ENCODE measurements around the gene TBL1X. TPM values are rescaled to one million over a fixed set of nuclear protein-coding genes. Genes with fewer than 3 reads are reported as not detected.
A peak's percentile ranks its signal among the peaks of the same experiment; 100 is the strongest.

Gene TBL1X
- total RNA-seq, 4 donors from 2014 or later, result 14.8 to 31.7 (median 16.8) TPM

GRCh38 chrX:9528498-9528897 lies 63.6 kb downstream of the TBL1X start:
- intact Hi-C loops (cut with DNase I; ENCODE audit: low total_unique reads), result no loop called here
- TF ChIP-seq POLR2A (IDR thresholded peaks at IDR 0.05) (no peak), CTCF (IDR thresholded peaks at IDR 0.05) (no peak)
- DNase-seq (ENCODE audit: low spot score in 2 of 2), result no peak
- WGBS, 2 donors, result 64 to 93% methylated on average over 6 to 7 of the region's 7 CpGs
- H3K4me3 ChIP-seq (ENCODE audit: low read depth, poor library complexity, severe bottlenecking), result no peak overlapping the region

- TF ChIP-seq POLR2A (IDR thresholded peaks at IDR 0.05) (no peak), CTCF (IDR thresholded peaks at IDR 0.05) (no peak)
Measured at GRCh38 chrX:9529223-9529622, 64.4 kb downstream of the TBL1X start.

GRCh38 chrX:9530848-9531274 lies 66.0 kb downstream of the TBL1X start:
- 0 to 4% methylated on average over 9 of the region's 9 CpGs for WGBS, 2 donors
- DNase-seq (ENCODE audit: low spot score in 2 of 2), result peak; percentile 27 to 87
- no peak for TF ChIP-seq POLR2A (IDR thresholded peaks at IDR 0.05)
- TF ChIP-seq CTCF (IDR thresholded peaks at IDR 0.05), result no peak
- intact Hi-C loops (cut with DNase I; ENCODE audit: low total_unique reads), result no loop called here
- H3K4me3 ChIP-seq (ENCODE audit: low read depth, poor library complexity, severe bottlenecking), result no peak overlapping the region

More at GRCh38 chrX:9529223-9529622, 64.4 kb downstream of the TBL1X start:
- no peak for DNase-seq (ENCODE audit: low spot score in 2 of 2)
- intact Hi-C loops (cut with DNase I; ENCODE audit: low total_unique reads), result no loop called here
- WGBS, 2 donors, result 86 to 88% methylated on average over 4 of the region's 4 CpGs
- H3K4me3 ChIP-seq (ENCODE audit: low read depth, poor library complexity, severe bottlenecking), result no peak overlapping the region

- TF ChIP-seq CTCF (IDR thresholded peaks at IDR 0.05), result no peak
- TF ChIP-seq POLR2A (IDR thresholded peaks at IDR 0.05), result no peak
- H3K4me3 ChIP-seq (ENCODE audit: low read depth, poor library complexity, severe bottlenecking), result no peak overlapping the region
- intact Hi-C loops (cut with DNase I; ENCODE audit: low total_unique reads), result no loop called here
- peak in 1 of 2 donors; percentile 54 for DNase-seq (ENCODE audit: low spot score in 2 of 2)
- WGBS, 2 donors, result 66 to 92% methylated on average over 2 to 12 of the region's 12 CpGs
Measured at GRCh38 chrX:9532349-9532748, 67.5 kb downstream of the TBL1X start.

GRCh38 chrX:9533611-9534010 lies 68.8 kb downstream of the TBL1X start:
- WGBS, 2 donors, result 77 to 93% methylated on average over 6 to 8 of the region's 8 CpGs
- TF ChIP-seq CTCF (IDR thresholded peaks at IDR 0.05), result no peak
- TF ChIP-seq POLR2A (IDR thresholded peaks at IDR 0.05), result no peak
- intact Hi-C loops (cut with DNase I; ENCODE audit: low total_unique reads), result no loop called here
- DNase-seq (ENCODE audit: low spot score in 2 of 2), result no peak
- H3K4me3 ChIP-seq (ENCODE audit: low read depth, poor library complexity, severe bottlenecking), result no peak overlapping the region

- no peak for TF ChIP-seq POLR2A (IDR thresholded peaks at IDR 0.05)
- TF ChIP-seq CTCF (IDR thresholded peaks at IDR 0.05), result no peak
- intact Hi-C loops (cut with DNase I; ENCODE audit: low total_unique reads), result no loop called here
- WGBS, 2 donors, result 38 to 41% methylated on average over 3 of the region's 3 CpGs
- DNase-seq (ENCODE audit: low spot score in 2 of 2), result peak in 1 of 2 donors; percentile 13
- H3K4me3 ChIP-seq (ENCODE audit: low read depth, poor library complexity, severe bottlenecking), result no peak overlapping the region
Measured at GRCh38 chrX:9534686-9535085, 69.8 kb downstream of the TBL1X start.
